C4-2B (cell line): ENCODE data around the gene SLC20A1.

Experiments
- ZFX ChIP-seq: fragments of 450-650 bp; IDR thresholded peaks from 2 replicates; pipeline ENCODE4 v1.6.1; 2017
- TF ChIP-seq, protein P1 (sequence below): fragments of 450-650 bp; conservative IDR thresholded peaks from 2 replicates; pipeline ENCODE4 v1.5.1; 2017; ENCODE audit warnings: mild to moderate bottlenecking

DNA sequence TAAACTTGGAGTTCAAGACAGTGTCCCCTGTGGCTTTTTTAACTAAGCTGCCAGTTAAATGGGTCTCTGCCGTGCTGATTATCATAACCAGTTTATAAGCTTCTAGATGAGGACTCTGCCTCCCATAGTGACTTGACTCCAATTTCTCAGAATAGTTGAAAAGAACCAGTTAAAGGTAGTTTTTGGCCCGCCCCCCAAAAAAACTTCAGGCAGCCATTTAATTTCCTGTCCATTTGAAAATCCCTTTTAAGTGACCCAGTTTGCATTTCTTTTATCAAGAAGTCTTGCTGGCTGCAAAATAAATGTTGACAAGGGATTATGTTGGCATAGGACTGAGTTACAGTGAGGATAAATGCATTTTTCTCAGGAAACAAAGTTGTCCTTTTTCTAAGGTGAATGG, 2.3 kb downstream of the SLC20A1 start:
- TF ChIP-seq, protein P1, sequence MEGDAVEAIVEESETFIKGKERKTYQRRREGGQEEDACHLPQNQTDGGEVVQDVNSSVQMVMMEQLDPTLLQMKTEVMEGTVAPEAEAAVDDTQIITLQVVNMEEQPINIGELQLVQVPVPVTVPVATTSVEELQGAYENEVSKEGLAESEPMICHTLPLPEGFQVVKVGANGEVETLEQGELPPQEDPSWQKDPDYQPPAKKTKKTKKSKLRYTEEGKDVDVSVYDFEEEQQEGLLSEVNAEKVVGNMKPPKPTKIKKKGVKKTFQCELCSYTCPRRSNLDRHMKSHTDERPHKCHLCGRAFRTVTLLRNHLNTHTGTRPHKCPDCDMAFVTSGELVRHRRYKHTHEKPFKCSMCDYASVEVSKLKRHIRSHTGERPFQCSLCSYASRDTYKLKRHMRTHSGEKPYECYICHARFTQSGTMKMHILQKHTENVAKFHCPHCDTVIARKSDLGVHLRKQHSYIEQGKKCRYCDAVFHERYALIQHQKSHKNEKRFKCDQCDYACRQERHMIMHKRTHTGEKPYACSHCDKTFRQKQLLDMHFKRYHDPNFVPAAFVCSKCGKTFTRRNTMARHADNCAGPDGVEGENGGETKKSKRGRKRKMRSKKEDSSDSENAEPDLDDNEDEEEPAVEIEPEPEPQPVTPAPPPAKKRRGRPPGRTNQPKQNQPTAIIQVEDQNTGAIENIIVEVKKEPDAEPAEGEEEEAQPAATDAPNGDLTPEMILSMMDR = no peak
- TF ChIP-seq ZFX = no peak
